ENCODE measurements around the gene ZFR2. TPM values are rescaled to one million over a fixed set of nuclear protein-coding genes. Genes with fewer than 3 reads are reported as not detected.
"Not testable (repeated sequence)": the region's sequence is repeated elsewhere in the genome, so short reads cannot be mapped to it uniquely, and the experiment has no call there.

The ZFR2 gene
- total RNA-seq, 1 experiment from 2014 or later, result not detected

DNA sequence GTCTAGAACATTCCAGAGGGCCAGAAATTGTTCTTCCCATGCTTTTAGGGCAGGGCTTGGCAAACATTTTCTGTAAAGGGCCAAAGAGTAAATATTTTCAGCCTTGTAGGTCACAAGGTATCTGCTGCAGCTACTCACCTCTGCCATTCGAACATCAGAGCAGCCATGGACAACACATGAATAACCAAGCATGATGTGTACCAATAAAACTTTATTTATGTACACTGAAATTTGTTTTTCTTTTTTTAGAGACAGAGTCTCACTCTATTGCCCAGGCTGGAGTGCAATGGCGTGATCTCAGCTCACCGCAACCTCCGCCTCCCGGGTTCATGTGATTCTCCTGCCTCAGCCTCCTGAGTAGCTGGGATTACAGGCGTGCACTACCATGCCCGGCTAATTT lies 111.1 kb downstream of the ZFR2 start:
- peaks cover 23% of the 10 kb centered on the region for H3K36me3 ChIP-seq
- DNase-seq (ENCODE audit: low read depth in 1 of 2, low spot score in 2 of 2); H3K27me3 ChIP-seq (replicated peaks); H3K9me3 ChIP-seq (replicated peaks); H3K27ac ChIP-seq; H3K4me1 ChIP-seq (replicated peaks); H3K4me3 ChIP-seq: not testable (repeated sequence)

Other genes starting within 250 kb of the ZFR2 start
- 29.3 and 45.2 TPM in 2 replicates for gene CACTIN, start 242.2 kb downstream of the ZFR2 start, total RNA-seq (2014; rRNA removed; shearing (Covaris generic))
- 15.9 and 21.1 TPM in 2 replicates for gene PIP5K1C, start 168.6 kb downstream of the ZFR2 start, total RNA-seq (2014; rRNA removed; shearing (Covaris generic))
- gene TJP3, start 160.7 kb downstream of the ZFR2 start, total RNA-seq (2014; rRNA removed; shearing (Covaris generic)), result not detected in 2 replicates
- gene APBA3, start 107.3 kb downstream of the ZFR2 start, total RNA-seq (2014; rRNA removed; shearing (Covaris generic)), result 18.1 and 24.3 TPM in 2 replicates
- 52.7 and 55.5 TPM in 2 replicates for gene MRPL54, start 106.4 kb downstream of the ZFR2 start, total RNA-seq (2014; rRNA removed; shearing (Covaris generic))
- gene RAX2, start 96.8 kb downstream of the ZFR2 start, total RNA-seq (2014; rRNA removed; shearing (Covaris generic)), result not detected in 2 replicates
- not detected in 2 replicates for gene MATK, start 82.7 kb downstream of the ZFR2 start, total RNA-seq (2014; rRNA removed; shearing (Covaris generic))
- gene ATCAY, start 11.6 kb upstream of the ZFR2 start, total RNA-seq (2014; rRNA removed; shearing (Covaris generic)), result 0.03 and 0.26 TPM in 2 replicates
- not detected in 2 replicates for gene NMRK2, start 64.0 kb upstream of the ZFR2 start, total RNA-seq (2014; rRNA removed; shearing (Covaris generic))
- gene DAPK3, start 102.1 kb upstream of the ZFR2 start, total RNA-seq (2014; rRNA removed; shearing (Covaris generic)), result 151 and 202 TPM in 2 replicates
- gene EEF2, start 116.4 kb upstream of the ZFR2 start, total RNA-seq (2014; rRNA removed; shearing (Covaris generic)), result 1,069 and 1,568 TPM in 2 replicates
- 17.3 and 20.7 TPM in 2 replicates for gene PIAS4, start 138.7 kb upstream of the ZFR2 start, total RNA-seq (2014; rRNA removed; shearing (Covaris generic))
- gene ZBTB7A, start 197.9 kb upstream of the ZFR2 start, total RNA-seq (2014; rRNA removed; shearing (Covaris generic)), result 15.9 and 20.7 TPM in 2 replicates